GM12875 (cell line): ENCODE results near the gene SLC5A4.

Source experiments
- H3K4me3 ChIP-seq: one replicate; pipeline ENCODE4 v1.5.1; 2011; ENCODE audit warnings: low read depth, low read length, control low read depth
- CTCF ChIP-seq: IDR thresholded peaks from 2 replicates; pipeline ENCODE4 v1.5.1; 2011; ENCODE audit warnings: low read depth, mild to moderate bottlenecking, control low read depth, inconsistent platforms, low read length, moderate library complexity, borderline replicate concordance; ENCODE audit not compliant: insufficient read depth

SLC5A4 gene

GRCh38 chr22:32232191-32232830 lies 22.8 kb downstream of the SLC5A4 start:
- TF ChIP-seq CTCF: no peak
- no peak overlapping the region for H3K4me3 ChIP-seq

GRCh38 chr22:32226326-32227104 lies 28.6 kb downstream of the SLC5A4 start:
- no peak overlapping the region for H3K4me3 ChIP-seq
- no peak for TF ChIP-seq CTCF

DNA sequence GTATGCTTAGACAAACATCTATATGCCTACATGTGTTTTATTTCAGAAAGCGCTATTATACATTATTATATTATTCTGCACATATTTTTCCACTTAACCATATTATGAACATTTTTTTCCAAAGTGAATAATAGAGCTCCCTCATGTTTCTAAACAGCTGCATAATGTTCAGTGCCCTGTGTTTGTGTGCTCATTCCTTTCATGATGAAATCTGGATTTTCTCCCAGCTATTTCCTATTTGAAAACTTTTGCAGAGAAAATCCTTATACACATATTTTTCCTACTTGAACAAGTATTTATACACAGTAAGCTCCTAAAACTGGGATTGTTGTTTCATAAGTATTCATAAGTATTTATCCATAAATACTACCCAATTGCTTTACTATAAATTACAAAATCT lies 32.2 kb downstream of the SLC5A4 start:
- H3K4me3 ChIP-seq: no peak overlapping the region
- TF ChIP-seq CTCF: no peak

DNA sequence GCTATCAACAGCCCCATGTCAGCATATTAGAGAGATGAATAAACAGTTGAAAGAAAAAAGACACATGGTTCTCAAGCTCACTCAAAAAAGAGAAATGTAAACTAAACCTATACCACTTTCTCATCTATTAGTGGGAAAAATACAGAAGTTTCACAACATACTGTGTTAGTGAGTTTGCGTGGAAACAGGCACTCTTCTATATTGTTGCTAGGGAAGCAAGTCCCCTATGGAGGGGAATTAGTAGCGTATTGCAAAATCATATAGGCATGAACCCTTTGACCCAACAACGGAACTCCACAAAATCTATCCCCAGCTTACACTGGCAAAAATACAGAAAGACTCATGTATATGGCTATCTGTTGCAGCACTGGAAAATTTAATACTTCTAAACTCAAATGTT lies 36.1 kb downstream of the SLC5A4 start:
- H3K4me3 ChIP-seq: no peak overlapping the region
- no peak for TF ChIP-seq CTCF

DNA sequence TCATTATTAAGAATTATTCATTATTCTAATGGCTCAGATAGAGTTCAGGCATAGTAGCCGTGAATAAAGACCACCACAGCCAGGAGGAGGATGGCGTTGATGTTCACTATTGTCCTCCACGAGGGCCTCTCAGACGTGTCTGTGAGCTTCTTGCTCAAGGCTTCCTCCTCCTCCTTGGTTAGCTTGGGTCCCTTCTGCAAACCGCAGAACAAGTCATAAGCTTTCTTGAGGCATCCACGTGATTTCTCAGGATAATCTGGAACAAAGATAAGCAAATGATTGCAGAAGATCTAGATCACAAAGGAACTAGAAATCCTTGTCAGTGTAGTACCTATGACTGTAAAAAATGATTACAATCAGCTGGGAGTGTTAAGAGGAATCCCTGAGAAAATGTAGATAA lies 36.7 kb downstream of the SLC5A4 start:
- no peak for TF ChIP-seq CTCF
- no peak overlapping the region for H3K4me3 ChIP-seq

DNA sequence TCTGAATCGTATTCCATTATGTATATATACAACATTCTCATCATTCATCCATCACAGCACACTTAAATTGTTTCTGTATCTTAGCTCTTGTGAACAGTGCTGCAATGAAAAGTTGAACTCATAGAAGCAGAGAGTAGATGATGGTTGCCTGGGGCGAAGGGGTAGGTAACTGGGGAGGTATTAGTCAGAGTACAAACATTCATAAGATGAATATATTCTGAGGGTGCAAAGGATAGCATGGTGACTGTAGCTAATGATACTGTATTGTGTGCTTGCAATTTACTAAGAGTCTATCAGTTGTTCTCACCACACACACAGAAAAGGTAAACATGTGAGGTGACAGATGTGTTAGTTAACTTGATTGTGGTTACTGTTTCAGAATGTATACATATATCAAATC lies 37.7 kb downstream of the SLC5A4 start:
- TF ChIP-seq CTCF: no peak
- no peak overlapping the region for H3K4me3 ChIP-seq

GRCh38 chr22:32216911-32217310 lies 38.2 kb downstream of the SLC5A4 start:
- TF ChIP-seq CTCF: no peak
- no peak overlapping the region for H3K4me3 ChIP-seq
